NCI-H526 treated with DMSO at 0.1 percent for 48 hours (cell line): ENCODE measurements around the gene CD300LB.
"Not testable (repeated sequence)": the region's sequence is repeated elsewhere in the genome, so short reads cannot be mapped to it uniquely, and the experiment has no call there.

ENCODE experiments used
- DNase-seq: peaks from one replicate; lab custom pipeline; 2025; lab: John Stamatoyannopoulos, UW

Gene CD300LB

GRCh38 chr17:74525781-74526288, 5.4 kb downstream of the CD300LB start:
- no peak for DNase-seq

DNA sequence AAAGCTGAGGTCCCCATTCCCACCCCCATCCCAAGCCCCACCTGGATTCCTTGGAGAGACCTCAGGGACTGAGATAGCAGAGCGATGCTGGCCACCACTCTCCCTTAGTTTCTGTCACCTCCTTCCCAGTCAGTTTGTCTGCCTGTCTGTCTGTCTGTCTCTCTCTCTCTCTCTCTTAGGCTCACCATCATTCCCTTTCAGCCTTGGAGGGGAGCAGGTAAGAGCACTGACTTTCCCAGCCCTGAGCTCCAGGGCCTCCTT, 5.9 kb downstream of the CD300LB start:
- DNase-seq, result no peak

DNA sequence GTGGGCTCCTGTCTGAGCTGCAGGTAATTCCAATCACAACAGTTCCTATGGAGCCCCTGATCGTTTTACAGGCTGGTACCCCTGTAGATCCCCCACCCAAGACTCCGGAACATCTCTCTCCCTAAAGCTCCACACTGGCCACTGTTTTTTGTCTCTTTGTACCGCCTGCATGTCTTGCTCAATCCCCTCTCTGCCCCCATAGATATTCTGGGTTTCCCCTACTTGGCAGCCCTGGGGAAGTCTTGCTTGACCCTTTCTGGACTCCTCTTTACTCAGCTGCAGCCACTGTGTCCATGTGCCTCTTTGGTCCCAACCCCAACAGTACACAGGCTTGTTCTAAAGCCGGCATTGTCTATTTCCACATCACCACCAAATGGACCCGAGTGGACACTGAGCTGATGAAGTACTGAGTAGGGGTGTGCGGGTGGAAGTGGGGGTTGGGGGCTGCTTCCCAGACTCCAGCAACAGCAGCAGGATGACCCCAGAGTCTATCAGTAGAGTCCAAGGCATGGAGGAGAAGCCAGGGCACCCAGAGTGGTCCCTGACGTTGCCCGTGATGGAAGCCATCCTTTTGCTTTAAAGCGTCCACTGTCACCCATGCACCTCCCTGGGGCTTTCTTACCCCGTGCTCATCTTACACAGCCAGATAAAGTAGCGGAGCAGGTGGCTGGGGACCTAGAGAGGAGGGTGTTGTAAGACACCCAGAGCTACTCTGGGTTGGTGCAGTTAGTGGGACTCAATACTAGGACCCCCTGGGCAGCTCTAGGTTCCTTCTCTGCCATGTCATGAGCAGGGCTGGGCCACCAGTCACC, 6.4 kb downstream of the CD300LB start:
- DNase-seq, result no peak

- no peak for DNase-seq
These were observed 8.0 kb downstream of the CD300LB start for GRCh38 chr17:74523308-74523707.

DNA sequence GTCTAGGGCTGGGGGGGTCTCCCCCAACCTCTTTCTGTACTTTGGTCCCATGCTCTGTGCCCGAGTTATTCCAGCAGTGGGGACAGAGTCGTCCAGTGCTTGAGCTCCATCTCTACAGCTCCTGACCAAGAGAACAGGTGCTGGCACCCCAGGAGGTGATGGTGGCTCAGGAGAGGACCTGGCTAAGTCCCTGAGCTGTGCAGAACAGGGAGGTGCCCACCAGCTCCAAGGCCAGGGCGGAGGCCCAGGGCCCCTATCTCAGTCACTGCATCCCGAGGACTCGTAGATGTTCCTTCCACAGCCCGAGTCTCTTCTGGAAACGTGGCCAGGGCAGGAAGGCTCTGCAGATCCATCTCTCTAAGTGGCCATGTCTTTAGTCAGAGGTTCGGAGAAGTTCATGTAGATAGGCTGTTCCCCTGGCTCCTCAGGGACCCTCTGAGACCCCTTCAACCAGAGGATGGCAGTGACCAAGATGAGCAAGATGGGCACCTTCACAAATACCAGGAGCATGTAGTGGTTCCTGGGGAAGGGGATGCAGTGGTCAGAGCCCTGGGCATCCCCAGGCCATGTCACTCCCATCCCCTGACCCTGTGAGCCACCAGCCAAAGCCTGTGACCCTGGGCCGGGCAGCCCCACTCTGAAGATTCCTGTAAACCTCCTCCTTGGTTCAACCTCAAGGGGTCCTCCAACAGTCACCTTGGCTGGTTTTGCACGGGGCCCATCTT, 8.7 kb downstream of the CD300LB start:
- DNase-seq, result no peak

GRCh38 chr17:74521701-74522201, 9.5 kb downstream of the CD300LB start:
- DNase-seq, result no peak

- DNase-seq, result no peak
These were observed 10.3 kb downstream of the CD300LB start for GRCh38 chr17:74520790-74521480.

DNA sequence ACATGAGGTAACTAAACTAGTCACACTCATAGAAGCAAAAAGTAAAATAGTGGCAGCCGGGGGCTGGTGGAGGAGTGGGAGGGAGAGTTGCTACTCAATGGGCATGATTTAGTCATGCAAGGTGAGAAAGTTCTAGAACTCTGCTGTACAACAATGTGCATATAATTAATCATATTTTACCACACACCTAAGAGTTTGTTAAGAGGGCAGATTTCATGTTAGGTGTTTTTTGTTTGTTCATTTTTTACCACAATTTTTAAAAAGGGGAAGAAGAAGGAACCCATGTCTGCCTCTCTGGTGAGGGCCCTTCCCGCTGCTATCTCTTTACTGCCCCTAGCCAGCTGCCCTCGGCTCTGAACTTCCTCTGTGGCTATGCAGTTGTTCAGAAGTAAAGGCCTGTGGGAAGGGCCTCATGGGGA, 11.2 kb downstream of the CD300LB start:
- no peak for DNase-seq

DNA sequence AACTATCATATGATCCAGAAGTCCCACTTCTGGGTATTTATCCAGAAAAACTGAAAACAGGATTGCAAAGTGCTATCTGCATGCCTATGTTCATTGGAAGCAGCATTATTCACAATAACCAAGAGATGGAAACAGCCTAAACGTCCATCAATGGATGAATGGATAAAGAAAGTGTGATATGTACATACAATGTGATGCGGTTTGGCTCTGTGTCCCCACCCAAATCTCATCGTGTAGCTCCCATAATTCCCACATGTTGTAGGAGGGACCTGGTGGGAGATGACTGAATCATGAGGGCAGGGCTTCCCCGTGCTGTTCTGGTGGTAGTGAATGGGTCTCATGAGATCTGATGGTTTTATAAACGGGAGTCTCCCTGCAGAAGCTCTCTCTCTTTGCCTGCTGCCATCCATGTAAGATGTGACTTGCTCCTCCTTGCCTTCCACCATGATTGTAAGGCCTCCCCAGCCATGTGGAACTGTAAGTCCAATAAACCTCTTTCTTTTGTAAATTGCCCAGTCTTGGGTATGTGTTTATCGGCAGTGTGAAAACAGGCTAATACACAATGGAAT, 12.8 kb downstream of the CD300LB start:
- DNase-seq, result not testable (repeated sequence)

- DNase-seq, result no peak
These were observed 14.5 kb downstream of the CD300LB start for GRCh38 chr17:74516561-74517328.

DNA sequence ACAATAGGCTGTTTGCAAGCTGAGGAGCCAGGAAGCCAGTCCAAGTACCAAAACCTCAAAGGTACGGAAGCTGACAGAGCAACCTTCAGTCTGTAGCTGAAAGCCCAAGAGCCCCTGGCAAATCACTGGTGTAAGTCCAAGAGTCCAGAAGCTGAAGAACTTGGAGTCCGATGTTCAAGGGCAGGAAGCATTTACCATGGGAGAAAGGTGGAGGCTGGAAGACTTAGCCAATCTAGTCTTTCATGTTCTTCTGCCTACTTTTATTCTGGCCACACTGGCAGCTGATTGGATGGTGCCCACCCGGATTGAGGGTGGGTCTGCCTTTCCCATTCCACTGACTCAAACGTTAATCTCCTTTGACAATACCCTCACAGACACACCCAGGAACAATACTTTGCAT, 15.3 kb downstream of the CD300LB start:
- no peak for DNase-seq

DNA sequence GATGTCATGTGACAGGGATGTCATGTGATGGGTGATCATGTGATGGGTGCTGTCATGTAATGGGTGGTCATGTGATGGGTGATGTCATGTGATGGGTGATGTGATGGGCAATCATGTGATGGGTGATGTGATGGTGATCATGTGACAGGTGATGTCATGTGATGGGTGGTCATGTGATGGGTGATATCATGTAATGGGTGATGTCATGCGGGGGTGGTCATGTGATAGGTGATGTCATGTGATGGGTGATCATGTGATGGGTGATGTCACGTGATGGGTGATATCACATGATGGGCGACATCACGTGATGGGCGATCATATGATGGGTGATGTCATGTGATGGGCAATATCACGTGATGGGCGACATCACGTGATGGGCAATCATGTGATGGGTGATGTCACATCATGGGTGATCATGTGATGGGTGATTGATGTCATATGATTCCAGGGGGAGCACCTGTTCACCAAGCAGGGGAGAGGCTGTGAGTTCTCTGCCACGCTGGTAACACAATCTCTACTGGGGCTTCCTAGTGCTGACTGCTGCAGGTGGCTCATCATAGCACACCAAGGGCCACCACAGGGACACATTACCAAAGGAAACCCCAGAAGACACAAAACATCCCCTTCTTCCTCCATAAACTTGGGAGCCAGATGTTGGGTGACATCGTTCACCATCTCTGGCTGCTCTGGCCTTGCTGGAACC, 16.5 kb downstream of the CD300LB start:
- no peak for DNase-seq

DNA sequence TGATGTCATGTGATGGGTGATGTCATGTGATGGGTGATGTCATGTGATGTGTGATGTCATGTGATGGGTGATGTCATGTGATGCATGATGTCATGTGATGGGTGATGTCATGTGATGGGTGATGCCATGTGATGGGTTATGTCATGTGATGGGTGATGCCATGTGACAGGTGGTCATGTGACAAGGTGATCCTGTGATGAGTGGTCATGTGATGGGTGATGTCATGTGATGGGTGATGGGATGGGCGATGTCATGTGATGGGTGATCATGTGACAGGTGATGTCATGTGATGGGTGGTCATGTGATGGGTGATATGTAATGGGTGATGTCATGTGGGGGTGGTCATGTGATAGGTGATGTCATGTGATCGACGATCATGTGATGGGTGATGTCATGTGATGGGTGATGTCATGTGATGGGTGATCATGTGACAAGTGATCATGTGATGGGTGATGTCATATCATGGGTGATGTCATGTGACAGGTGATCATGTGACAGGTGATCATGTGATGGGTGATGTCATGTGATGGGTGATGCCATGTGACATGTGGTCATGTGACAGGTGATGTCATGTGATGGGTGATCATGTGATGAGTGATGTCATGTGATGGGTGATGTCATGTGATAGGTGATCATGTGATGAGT, 17.2 kb downstream of the CD300LB start:
- DNase-seq, result no peak

DNA sequence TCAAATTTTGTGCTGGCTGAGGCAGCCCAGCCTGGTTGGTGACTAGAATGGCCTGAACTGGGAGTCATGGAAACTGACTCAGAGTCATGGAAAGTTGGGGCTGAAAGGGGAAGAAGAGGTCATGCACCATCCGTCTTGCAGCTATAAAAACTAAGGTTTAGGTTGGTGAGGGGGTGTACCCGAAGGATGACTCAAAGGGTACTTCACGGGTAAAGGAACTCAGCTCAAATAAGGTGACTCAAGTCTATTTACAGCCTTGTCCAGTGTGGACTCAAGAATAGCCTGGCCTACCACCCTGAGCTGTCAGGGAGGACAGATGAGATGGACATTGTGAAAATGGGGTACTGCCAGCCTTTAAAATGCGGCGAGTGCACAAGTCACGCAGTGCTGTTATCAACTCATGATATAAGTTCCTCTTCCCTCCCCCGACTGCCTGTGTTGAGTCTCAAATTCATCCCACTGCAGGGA, 18.6 kb downstream of the CD300LB start:
- no peak for DNase-seq

GRCh38 chr17:74512036-74512435, 19.2 kb downstream of the CD300LB start:
- no peak for DNase-seq

GRCh38 chr17:74508156-74508555, 23.1 kb downstream of the CD300LB start:
- DNase-seq, result no peak

GRCh38 chr17:74503949-74504348, 27.3 kb downstream of the CD300LB start:
- DNase-seq, result not testable (repeated sequence)

DNA sequence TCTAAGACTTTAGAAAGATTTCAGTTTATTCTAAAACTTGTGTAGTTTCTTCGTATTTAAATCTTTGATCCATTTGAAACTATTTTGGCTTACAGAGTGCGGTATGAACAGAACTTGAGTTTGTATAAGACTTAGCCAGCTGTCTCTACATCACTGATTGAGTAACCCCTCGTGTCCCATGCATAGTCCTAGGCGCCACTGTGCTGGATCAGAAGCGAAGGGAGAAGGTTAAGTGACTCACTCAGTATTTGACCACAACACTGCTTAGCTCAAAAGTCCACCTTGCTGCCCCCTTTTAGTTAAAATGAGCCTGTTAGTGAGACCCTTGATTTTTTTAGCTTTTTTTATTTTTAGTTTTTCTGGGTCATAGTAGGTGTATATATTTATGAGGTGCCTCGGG, 28.4 kb downstream of the CD300LB start:
- DNase-seq, result no peak

- no peak for DNase-seq
These were observed 31.3 kb downstream of the CD300LB start for GRCh38 chr17:74499992-74500391.

DNA sequence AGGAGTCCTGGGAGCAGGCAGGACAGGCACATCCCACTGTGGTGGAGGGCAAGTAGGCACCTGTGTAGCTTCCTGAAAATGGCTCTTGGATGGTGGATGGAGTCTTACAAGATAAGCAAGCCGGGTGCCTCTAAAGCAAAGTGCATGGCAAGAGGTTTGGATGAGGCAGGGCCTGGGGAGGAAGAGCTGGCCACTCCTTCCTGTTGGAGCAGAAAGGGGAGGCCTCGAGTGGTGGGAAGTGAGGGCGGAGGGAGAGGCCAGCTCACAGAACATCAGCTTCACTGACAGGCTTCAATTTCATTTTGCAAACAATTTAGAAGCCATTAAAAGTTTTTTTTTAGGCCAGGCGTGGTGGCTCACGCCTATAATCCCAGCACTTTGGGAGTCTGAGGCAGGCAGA, 33.8 kb downstream of the CD300LB start:
- DNase-seq, result no peak
